ENCODE results near the gene TGFB1I1.
A peak's percentile ranks its signal among the peaks of the same experiment; 100 is the strongest.
"Not testable (repeated sequence)": the region's sequence is repeated elsewhere in the genome, so short reads cannot be mapped to it uniquely, and the experiment has no call there.

The TGFB1I1 gene

DNA sequence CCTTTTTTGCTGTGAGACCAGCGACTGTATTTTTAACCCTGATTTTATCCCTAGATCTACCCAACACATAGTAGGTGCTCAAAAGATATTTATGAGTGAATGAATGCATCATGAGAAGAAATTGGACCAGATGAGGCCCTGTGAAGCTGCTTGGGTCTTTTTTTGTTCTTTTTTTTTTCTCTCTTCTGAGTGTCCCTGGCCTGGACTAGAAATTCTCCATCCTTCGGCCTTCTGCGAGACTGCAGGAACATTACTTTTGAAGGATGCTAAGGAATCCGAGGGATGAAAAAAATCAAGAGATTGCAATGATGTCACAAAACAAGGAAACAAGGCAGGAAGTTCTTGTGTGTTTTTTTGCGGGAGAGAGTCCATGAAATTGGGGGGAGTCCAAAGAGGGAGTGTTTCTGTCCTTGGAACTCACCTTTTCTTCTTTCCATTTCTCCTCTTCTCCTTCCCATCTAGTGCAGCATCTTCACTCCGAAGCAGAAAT, 36.8 kb downstream of the TGFB1I1 start:
- H3K4me3 Mint-ChIP-seq = peak overlapping the region; percentile 91 to 94
- H3K36me3 Mint-ChIP-seq (ENCODE audit: insufficient read depth) = peaks cover 12% of the 10 kb centered on the region
- peak overlapping the region; percentile 95 to 98 for H3K27ac Mint-ChIP-seq
- peaks cover 19 to 32% of the 10 kb centered on the region in 2 donors for H3K4me1 Mint-ChIP-seq (ENCODE audit: low read depth in 2 of 2)
- no peaks in the 10 kb centered on the region for H3K27me3 Mint-ChIP-seq
- DNase-seq = no peak
- no peaks in the 10 kb centered on the region for H3K9me3 Mint-ChIP-seq
- peak; percentile 1 for ATAC-seq (replicated peaks)

DNA sequence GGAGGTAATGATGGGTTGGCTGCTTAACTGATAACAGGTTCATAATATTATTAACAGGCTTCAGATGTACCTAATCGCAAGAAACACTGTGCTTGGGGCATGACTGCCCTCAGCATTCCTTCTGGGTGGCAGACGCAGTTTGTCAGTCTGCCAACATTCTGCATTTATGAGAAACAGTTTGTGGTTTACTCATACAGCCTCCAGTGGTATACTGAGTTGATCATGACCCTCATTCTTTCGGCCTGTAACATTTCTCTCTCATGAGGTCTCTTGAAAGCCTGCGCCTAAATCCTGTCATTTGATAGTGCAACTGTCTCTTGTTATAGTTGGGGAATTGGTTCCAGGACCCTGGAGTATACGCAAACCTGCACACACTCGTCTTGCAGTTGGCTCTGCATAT, 41.2 kb downstream of the TGFB1I1 start:
- Mint-ChIP-seq H3K9me3 (peaks cover 0 to 2% of the 10 kb centered on the region in 2 donors), H3K4me1 (ENCODE audit: low read depth in 2 of 2) (peaks cover 8 to 11% of the 10 kb centered on the region in 2 donors), H3K36me3 (ENCODE audit: insufficient read depth) (peaks cover 6% of the 10 kb centered on the region), H3K27ac (no peak overlapping the region), H3K27me3 (peaks cover 19 to 23% of the 10 kb centered on the region in 2 donors), H3K4me3 (no peak overlapping the region)
- no peak for ATAC-seq (replicated peaks)
- no peak for DNase-seq

GRCh38 chr16:31513884-31514283, 41.9 kb downstream of the TGFB1I1 start:
- no peak for DNase-seq
- peaks cover 21 to 23% of the 10 kb centered on the region in 2 donors for H3K27me3 Mint-ChIP-seq
- no peak overlapping the region for H3K4me3 Mint-ChIP-seq
- peaks cover 0 to 2% of the 10 kb centered on the region in 2 donors for H3K9me3 Mint-ChIP-seq
- H3K4me1 Mint-ChIP-seq (ENCODE audit: low read depth in 2 of 2) = peaks cover 5 to 8% of the 10 kb centered on the region in 2 donors
- H3K27ac Mint-ChIP-seq = no peak overlapping the region
- ATAC-seq (replicated peaks) = no peak
- H3K36me3 Mint-ChIP-seq (ENCODE audit: insufficient read depth) = no peaks in the 10 kb centered on the region

DNA sequence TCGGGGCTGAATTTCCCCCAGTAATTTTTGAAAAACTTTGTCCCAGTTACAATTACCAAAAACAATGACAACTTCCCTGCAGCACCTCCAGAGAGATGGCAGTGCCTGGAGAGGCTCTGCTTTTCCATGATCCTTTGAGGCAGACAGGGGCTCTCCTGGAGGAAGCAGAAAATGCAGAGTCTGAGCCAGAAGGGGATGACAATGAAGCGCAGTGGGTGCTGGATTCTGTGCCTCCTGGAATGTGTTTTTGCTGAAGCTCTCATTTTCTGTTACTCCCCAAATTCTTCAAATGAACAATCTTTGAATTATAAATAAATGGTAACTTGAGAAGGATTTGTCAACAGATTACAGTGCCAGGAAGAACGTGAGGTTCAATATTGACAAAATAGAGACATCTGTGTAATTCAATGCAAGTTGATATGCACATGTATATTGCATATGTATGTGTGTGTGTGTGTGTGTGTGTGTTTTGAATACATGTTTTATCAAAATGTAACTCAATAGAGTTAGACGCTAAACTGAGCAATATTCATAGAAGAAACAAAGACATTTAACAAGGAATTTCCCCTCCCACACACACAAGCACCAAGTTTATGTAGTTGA, 45.9 kb downstream of the TGFB1I1 start:
- no peak overlapping the region for H3K4me3 Mint-ChIP-seq
- no peaks in the 10 kb centered on the region for H3K4me1 Mint-ChIP-seq (ENCODE audit: low read depth in 2 of 2)
- H3K36me3 Mint-ChIP-seq (ENCODE audit: insufficient read depth) = peaks cover 3% of the 10 kb centered on the region
- ATAC-seq (replicated peaks) (no peak), DNase-seq (no peak)
- H3K27ac Mint-ChIP-seq = no peak overlapping the region
- H3K27me3 Mint-ChIP-seq = peaks cover 21 to 23% of the 10 kb centered on the region in 2 donors
- peaks cover 0 to 2% of the 10 kb centered on the region in 2 donors for H3K9me3 Mint-ChIP-seq

DNA sequence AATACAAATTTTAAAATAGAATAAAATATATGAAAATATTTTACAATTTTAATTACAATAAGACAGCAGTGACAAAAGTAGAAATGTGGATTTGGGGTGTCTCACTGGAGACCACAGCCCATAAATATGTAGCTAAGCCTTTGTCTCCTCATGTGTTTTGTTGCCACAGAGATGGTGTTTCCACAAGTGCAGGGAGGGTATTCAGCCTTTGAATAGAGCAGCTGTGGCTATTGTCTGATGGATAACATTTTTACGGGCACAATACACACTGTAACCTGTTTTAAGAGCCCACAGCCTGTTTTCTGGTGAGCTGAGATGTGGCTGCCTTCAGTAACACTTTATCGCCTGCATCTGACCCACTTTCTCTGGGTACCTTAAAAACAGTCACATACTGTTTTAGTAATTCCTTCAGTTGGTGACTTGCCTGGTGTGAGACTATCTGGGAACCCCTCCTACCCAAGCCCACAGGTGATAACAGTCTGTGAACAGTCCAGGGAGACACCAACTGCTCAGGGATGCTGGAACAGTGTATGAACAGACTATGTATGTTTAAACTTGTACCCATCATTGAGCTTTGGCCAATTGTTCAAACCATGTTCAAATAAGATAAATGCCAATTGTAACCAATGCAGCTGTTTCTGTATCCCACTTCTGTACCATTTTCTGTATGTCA, 47.9 kb downstream of the TGFB1I1 start:
- peaks cover 0 to 2% of the 10 kb centered on the region in 2 donors for H3K9me3 Mint-ChIP-seq

DNA sequence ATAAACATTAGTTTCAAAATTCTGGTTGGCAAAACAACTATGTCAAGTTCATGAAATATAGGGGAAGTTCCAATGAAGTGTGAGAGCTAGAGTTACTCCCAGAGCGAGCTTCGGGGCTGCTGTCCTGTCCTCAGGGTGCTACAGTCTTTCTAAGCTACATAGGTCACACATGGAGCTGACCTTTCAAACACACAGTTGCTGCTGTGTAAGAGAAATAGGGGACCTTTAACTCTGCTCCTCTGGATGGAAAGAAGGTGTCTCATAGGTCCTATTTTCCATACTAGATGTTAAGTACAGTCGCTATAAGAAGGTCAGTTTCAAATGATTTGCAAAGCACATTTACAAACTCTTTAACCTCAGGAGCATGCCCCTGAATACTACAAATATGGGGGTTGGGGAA, 49.4 kb downstream of the TGFB1I1 start:
- DNase-seq (no peak), ATAC-seq (replicated peaks) (no peak)
- no peak overlapping the region for H3K4me3 Mint-ChIP-seq
- H3K9me3 Mint-ChIP-seq = peaks cover 0 to 2% of the 10 kb centered on the region in 2 donors
- peaks cover 17 to 18% of the 10 kb centered on the region in 2 donors for H3K27me3 Mint-ChIP-seq
- no peak overlapping the region for H3K27ac Mint-ChIP-seq
- no peaks in the 10 kb centered on the region for H3K4me1 Mint-ChIP-seq (ENCODE audit: low read depth in 2 of 2)
- peaks cover 3% of the 10 kb centered on the region for H3K36me3 Mint-ChIP-seq (ENCODE audit: insufficient read depth)

More for the DNA sequence above, 47.9 kb downstream of the TGFB1I1 start:
- Mint-ChIP-seq H3K36me3 (ENCODE audit: insufficient read depth) (peaks cover 3% of the 10 kb centered on the region), H3K4me3 (no peak overlapping the region), H3K4me1 (ENCODE audit: low read depth in 2 of 2) (no peaks in the 10 kb centered on the region), H3K27me3 (peaks cover 21 to 23% of the 10 kb centered on the region in 2 donors), H3K27ac (no peak overlapping the region)
- DNase-seq (no peak), ATAC-seq (replicated peaks) (no peak)

DNA sequence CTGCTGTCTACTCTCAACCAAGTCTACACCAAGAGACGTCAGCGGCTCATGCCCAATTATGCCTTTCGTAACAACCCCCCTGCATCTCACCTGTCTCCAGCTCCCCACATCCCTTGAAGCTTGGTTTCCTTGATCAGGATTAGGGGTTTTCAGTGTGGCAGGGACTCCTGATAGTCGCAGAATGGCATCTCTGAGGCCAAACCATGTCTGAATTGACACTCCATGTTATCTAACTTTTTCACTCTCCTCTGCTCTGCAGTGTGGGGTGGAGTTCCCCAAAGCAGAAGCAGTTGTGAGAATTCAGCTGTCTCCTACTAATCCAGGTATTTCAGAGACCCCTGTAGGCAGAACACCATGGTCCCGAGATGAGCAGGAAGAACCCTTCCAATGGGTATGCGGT, 50.1 kb downstream of the TGFB1I1 start:
- no peak for DNase-seq
- Mint-ChIP-seq H3K9me3 (peaks cover 0 to 2% of the 10 kb centered on the region in 2 donors), H3K27me3 (peaks cover 10 to 11% of the 10 kb centered on the region in 2 donors), H3K27ac (no peak overlapping the region), H3K4me3 (no peak overlapping the region), H3K4me1 (ENCODE audit: low read depth in 2 of 2) (no peaks in the 10 kb centered on the region), H3K36me3 (ENCODE audit: insufficient read depth) (peaks cover 3% of the 10 kb centered on the region)
- ATAC-seq (replicated peaks) = no peak

GRCh38 chr16:31523768-31524167, 51.8 kb downstream of the TGFB1I1 start:
- not testable (repeated sequence) for DNase-seq; H3K4me1 Mint-ChIP-seq (ENCODE audit: low read depth in 2 of 2); H3K4me3 Mint-ChIP-seq; H3K36me3 Mint-ChIP-seq (ENCODE audit: insufficient read depth); H3K27ac Mint-ChIP-seq; ATAC-seq (replicated peaks); H3K9me3 Mint-ChIP-seq
- H3K27me3 Mint-ChIP-seq = peaks cover 14 to 15% of the 10 kb centered on the region in 2 donors

DNA sequence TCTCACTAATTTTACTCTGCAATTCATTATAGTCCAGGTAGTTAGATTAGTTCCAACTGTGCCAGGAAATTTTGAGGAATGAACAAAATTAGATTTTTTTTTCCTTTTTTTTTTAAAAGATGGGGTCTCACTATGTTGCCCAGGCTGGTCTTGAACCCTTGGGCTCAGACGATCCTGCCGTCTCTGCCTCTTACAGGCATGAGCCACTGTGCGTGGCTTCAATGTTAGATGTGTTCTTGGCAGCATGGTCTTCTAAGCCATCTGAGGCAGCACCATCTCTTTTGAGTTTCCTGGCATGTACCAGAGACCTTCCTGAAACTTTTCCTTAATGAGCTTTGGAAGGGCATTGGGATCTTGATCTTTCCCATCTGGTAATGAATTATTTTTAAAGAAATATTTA, 53.2 kb downstream of the TGFB1I1 start:
- Mint-ChIP-seq H3K4me3 (no peak overlapping the region), H3K27ac (no peak overlapping the region), H3K4me1 (ENCODE audit: low read depth in 2 of 2) (peaks cover 0 to 2% of the 10 kb centered on the region in 2 donors), H3K9me3 (no peaks in the 10 kb centered on the region), H3K36me3 (ENCODE audit: insufficient read depth) (no peaks in the 10 kb centered on the region), H3K27me3 (peaks cover 23 to 29% of the 10 kb centered on the region in 2 donors)
- no peak for DNase-seq
- ATAC-seq (replicated peaks) = no peak

Measured in effector memory CD8-positive, alpha-beta T cell (primary cell).